ENCODE measurements around the gene GOLGA6B.
"Not testable (repeated sequence)": the region's sequence is repeated elsewhere in the genome, so short reads cannot be mapped to it uniquely, and the experiment has no call there.

The GOLGA6B gene

GRCh38 chr15:72639759-72640483 lies 14.6 kb upstream of the GOLGA6B start:
- H3K4me1 Mint-ChIP-seq (ENCODE audit: low read depth); H3K27ac Mint-ChIP-seq; intact Hi-C loops (cut with micrococcal nuclease); H3K36me3 Mint-ChIP-seq (ENCODE audit: low read depth); H3K4me3 Mint-ChIP-seq; H3K9me3 Mint-ChIP-seq; H3K27me3 Mint-ChIP-seq: not testable (repeated sequence)

GRCh38 chr15:72642271-72642670 lies 12.2 kb upstream of the GOLGA6B start:
- H3K4me3 Mint-ChIP-seq; H3K27ac Mint-ChIP-seq; intact Hi-C loops (cut with micrococcal nuclease); H3K36me3 Mint-ChIP-seq (ENCODE audit: low read depth); H3K9me3 Mint-ChIP-seq; H3K27me3 Mint-ChIP-seq; H3K4me1 Mint-ChIP-seq (ENCODE audit: low read depth): not testable (repeated sequence)

GRCh38 chr15:72648631-72649253 lies 5.8 kb upstream of the GOLGA6B start:
- H3K4me1 Mint-ChIP-seq (ENCODE audit: low read depth); H3K9me3 Mint-ChIP-seq; H3K36me3 Mint-ChIP-seq (ENCODE audit: low read depth); intact Hi-C loops (cut with micrococcal nuclease); H3K27me3 Mint-ChIP-seq; H3K27ac Mint-ChIP-seq; H3K4me3 Mint-ChIP-seq: not testable (repeated sequence)

GRCh38 chr15:72656014-72656413 lies 1.5 kb downstream of the GOLGA6B start:
- H3K4me1 Mint-ChIP-seq (ENCODE audit: low read depth); H3K9me3 Mint-ChIP-seq; H3K27ac Mint-ChIP-seq; H3K36me3 Mint-ChIP-seq (ENCODE audit: low read depth); intact Hi-C loops (cut with micrococcal nuclease); H3K27me3 Mint-ChIP-seq; H3K4me3 Mint-ChIP-seq: not testable (repeated sequence)

GRCh38 chr15:72661081-72661480 lies 6.6 kb downstream of the GOLGA6B start:
- H3K4me3 Mint-ChIP-seq; H3K27ac Mint-ChIP-seq; intact Hi-C loops (cut with micrococcal nuclease); H3K36me3 Mint-ChIP-seq (ENCODE audit: low read depth); H3K9me3 Mint-ChIP-seq; H3K27me3 Mint-ChIP-seq; H3K4me1 Mint-ChIP-seq (ENCODE audit: low read depth): not testable (repeated sequence)

- H3K4me3 Mint-ChIP-seq; H3K36me3 Mint-ChIP-seq (ENCODE audit: low read depth); intact Hi-C loops (cut with micrococcal nuclease); H3K27me3 Mint-ChIP-seq; H3K4me1 Mint-ChIP-seq (ENCODE audit: low read depth); H3K27ac Mint-ChIP-seq; H3K9me3 Mint-ChIP-seq: not testable (repeated sequence)
These were observed 9.4 kb downstream of the GOLGA6B start for GRCh38 chr15:72663931-72664330.

- H3K27ac Mint-ChIP-seq; intact Hi-C loops (cut with micrococcal nuclease); H3K27me3 Mint-ChIP-seq; H3K36me3 Mint-ChIP-seq (ENCODE audit: low read depth); H3K4me1 Mint-ChIP-seq (ENCODE audit: low read depth); H3K4me3 Mint-ChIP-seq; H3K9me3 Mint-ChIP-seq: not testable (repeated sequence)
These were observed 11.2 kb downstream of the GOLGA6B start for GRCh38 chr15:72665706-72666105.

- H3K9me3 Mint-ChIP-seq; H3K27ac Mint-ChIP-seq; H3K4me1 Mint-ChIP-seq (ENCODE audit: low read depth); H3K36me3 Mint-ChIP-seq (ENCODE audit: low read depth); H3K4me3 Mint-ChIP-seq: not testable (repeated sequence)
- peaks cover 20% of the 10 kb centered on the region for H3K27me3 Mint-ChIP-seq
- intact Hi-C loops (cut with micrococcal nuclease) = loop anchor here (10.0 kb wide), 1 partner anchor 335 kb away; no protein-coding TSS in a partner anchor
These were observed 15.3 kb downstream of the GOLGA6B start for GRCh38 chr15:72669803-72670202.

- not testable (repeated sequence) for H3K36me3 Mint-ChIP-seq (ENCODE audit: low read depth); H3K4me1 Mint-ChIP-seq (ENCODE audit: low read depth); H3K9me3 Mint-ChIP-seq
- peak overlapping the region; percentile 76 for H3K27ac Mint-ChIP-seq
- H3K4me3 Mint-ChIP-seq = peak overlapping the region; percentile 79
- intact Hi-C loops (cut with micrococcal nuclease) = loop anchor here (10.0 kb wide), 1 partner anchor 336 kb away; no protein-coding TSS in a partner anchor
- peaks cover 18% of the 10 kb centered on the region for H3K27me3 Mint-ChIP-seq
These were observed 16.3 kb downstream of the GOLGA6B start for GRCh38 chr15:72670656-72671352.

- intact Hi-C loops (cut with micrococcal nuclease) = loop anchor here (10.0 kb wide), 1 partner anchor 337 kb away; no protein-coding TSS in a partner anchor
- H3K4me1 Mint-ChIP-seq (ENCODE audit: low read depth) = peaks cover 9% of the 10 kb centered on the region
- H3K27me3 Mint-ChIP-seq = peaks cover 18% of the 10 kb centered on the region
- no peaks in the 10 kb centered on the region for H3K9me3 Mint-ChIP-seq
- no peaks in the 10 kb centered on the region for H3K36me3 Mint-ChIP-seq (ENCODE audit: low read depth)
- no peak overlapping the region for H3K27ac Mint-ChIP-seq
- no peak overlapping the region for H3K4me3 Mint-ChIP-seq
These were observed 17.0 kb downstream of the GOLGA6B start for GRCh38 chr15:72671525-72671924.

GRCh38 chr15:72676838-72677237 lies 22.3 kb downstream of the GOLGA6B start:
- intact Hi-C loops (cut with micrococcal nuclease) = loop anchor here (10.0 kb wide), 1 partner anchor 342 kb away; no protein-coding TSS in a partner anchor
- no peak overlapping the region for H3K27ac Mint-ChIP-seq
- H3K27me3 Mint-ChIP-seq = peaks cover 29% of the 10 kb centered on the region
- no peaks in the 10 kb centered on the region for H3K9me3 Mint-ChIP-seq
- no peaks in the 10 kb centered on the region for H3K4me1 Mint-ChIP-seq (ENCODE audit: low read depth)
- no peaks in the 10 kb centered on the region for H3K36me3 Mint-ChIP-seq (ENCODE audit: low read depth)
- H3K4me3 Mint-ChIP-seq = no peak overlapping the region

GRCh38 chr15:72680931-72681330 lies 26.4 kb downstream of the GOLGA6B start:
- H3K4me3 Mint-ChIP-seq = no peak overlapping the region
- peaks cover 18% of the 10 kb centered on the region for H3K27me3 Mint-ChIP-seq
- intact Hi-C loops (cut with micrococcal nuclease) = no loop called here
- peaks cover 2% of the 10 kb centered on the region for H3K36me3 Mint-ChIP-seq (ENCODE audit: low read depth)
- H3K27ac Mint-ChIP-seq = no peak overlapping the region
- peaks cover 7% of the 10 kb centered on the region for H3K4me1 Mint-ChIP-seq (ENCODE audit: low read depth)
- no peaks in the 10 kb centered on the region for H3K9me3 Mint-ChIP-seq

- Mint-ChIP-seq H3K27ac (no peak overlapping the region), H3K9me3 (no peaks in the 10 kb centered on the region), H3K4me3 (no peak overlapping the region), H3K27me3 (peaks cover 11% of the 10 kb centered on the region), H3K36me3 (ENCODE audit: low read depth) (peaks cover 9% of the 10 kb centered on the region), H3K4me1 (ENCODE audit: low read depth) (peaks cover 7% of the 10 kb centered on the region)
- intact Hi-C loops (cut with micrococcal nuclease) = no loop called here
These were observed 28.3 kb downstream of the GOLGA6B start for GRCh38 chr15:72682772-72683171.

GRCh38 chr15:72685301-72685924 lies 30.9 kb downstream of the GOLGA6B start:
- Mint-ChIP-seq H3K27me3 (no peaks in the 10 kb centered on the region), H3K9me3 (no peaks in the 10 kb centered on the region), H3K27ac (peak overlapping the region; percentile 96), H3K36me3 (ENCODE audit: low read depth) (peaks cover 9% of the 10 kb centered on the region), H3K4me3 (peak overlapping the region; percentile 86), H3K4me1 (ENCODE audit: low read depth) (peaks cover 7% of the 10 kb centered on the region)
- intact Hi-C loops (cut with micrococcal nuclease) = no loop called here

All from dendritic cell treated with granulocyte-macrophage colony-stimulating factor and Interleukin-4, amounts not matched to agents 40 ng/mL and 50 ng/mL, for 4 days (primary cell).